Left ventricle myocardium inferior (tissue), 1 donor: Measurements from ENCODE around the gene KCNIP3. TPM values are rescaled to one million over a fixed set of nuclear protein-coding genes. Genes with fewer than 3 reads are reported as not detected.
A peak's percentile ranks its signal among the peaks of the same experiment; 100 is the strongest.

Experiments
- DNase-seq: peaks from one replicate; pipeline ENCODE4 v3.0.0-alpha.2; 2020
- H3K27ac ChIP-seq: fragments of 200-600 bp; replicated peaks from 2 replicates; pipeline ENCODE4 v1.8.0; 2021
- H3K27me3 ChIP-seq: fragments of 200-600 bp; 2 replicates; pipeline ENCODE4 v1.8.0; 2021; ENCODE audit warnings: low read depth
- H3K36me3 ChIP-seq: fragments of 200-600 bp; 2 replicates; pipeline ENCODE4 v1.8.0; 2021
- H3K4me1 ChIP-seq: fragments of 200-600 bp; 2 replicates; pipeline ENCODE4 v1.8.0; 2021
- H3K4me3 ChIP-seq: fragments of 200-600 bp; 2 replicates; pipeline ENCODE4 v1.8.0; 2021; ENCODE audit warnings: mild to moderate bottlenecking, moderate library complexity
- H3K9me3 ChIP-seq: fragments of 200-600 bp; replicated peaks from 2 replicates; pipeline ENCODE4 v1.8.0; 2021
- intact Hi-C: fragments of 100-400 bp; cut with micrococcal nuclease; formaldehyde crosslinking; loops from one replicate; pipeline ENCODE4 v1.11.0; 2022
- total RNA-seq: library from RNA; stranded (reverse); fragmentation: NEBNext Ultra II Directional; extraction: Animal tissue kit (Norgen Biotek cat#: 25700); gene quantifications from one replicate; pipeline ENCODE4 v1.2.1, GENCODE V29; 2021
- TF ChIP-seq, protein P1 (sequence below): fragments of 200-600 bp; IDR thresholded peaks from 2 replicates; pipeline ENCODE4 v1.8.0; 2021; ENCODE audit warnings: antibody characterized with exemption, mild to moderate bottlenecking, borderline replicate concordance
- donor health status: DM: no; HTN: yes; CAD: no; lungs with severe emphysema.

Gene KCNIP3
- total RNA-seq, 1 donor from 2014 or later, result 4.6 TPM

GRCh38 chr2:95331606-95332005, 34.5 kb downstream of the KCNIP3 start:
- TF ChIP-seq, protein P1, sequence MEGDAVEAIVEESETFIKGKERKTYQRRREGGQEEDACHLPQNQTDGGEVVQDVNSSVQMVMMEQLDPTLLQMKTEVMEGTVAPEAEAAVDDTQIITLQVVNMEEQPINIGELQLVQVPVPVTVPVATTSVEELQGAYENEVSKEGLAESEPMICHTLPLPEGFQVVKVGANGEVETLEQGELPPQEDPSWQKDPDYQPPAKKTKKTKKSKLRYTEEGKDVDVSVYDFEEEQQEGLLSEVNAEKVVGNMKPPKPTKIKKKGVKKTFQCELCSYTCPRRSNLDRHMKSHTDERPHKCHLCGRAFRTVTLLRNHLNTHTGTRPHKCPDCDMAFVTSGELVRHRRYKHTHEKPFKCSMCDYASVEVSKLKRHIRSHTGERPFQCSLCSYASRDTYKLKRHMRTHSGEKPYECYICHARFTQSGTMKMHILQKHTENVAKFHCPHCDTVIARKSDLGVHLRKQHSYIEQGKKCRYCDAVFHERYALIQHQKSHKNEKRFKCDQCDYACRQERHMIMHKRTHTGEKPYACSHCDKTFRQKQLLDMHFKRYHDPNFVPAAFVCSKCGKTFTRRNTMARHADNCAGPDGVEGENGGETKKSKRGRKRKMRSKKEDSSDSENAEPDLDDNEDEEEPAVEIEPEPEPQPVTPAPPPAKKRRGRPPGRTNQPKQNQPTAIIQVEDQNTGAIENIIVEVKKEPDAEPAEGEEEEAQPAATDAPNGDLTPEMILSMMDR, result no peak
- H3K27me3 ChIP-seq, result no peaks in the 10 kb centered on the region
- no peak overlapping the region for H3K4me3 ChIP-seq
- no peaks in the 10 kb centered on the region for H3K9me3 ChIP-seq
- DNase-seq, result peak; percentile 2
- peaks cover 6% of the 10 kb centered on the region for H3K4me1 ChIP-seq
- intact Hi-C loops, result no loop called here
- H3K27ac ChIP-seq, result no peak overlapping the region
- no peaks in the 10 kb centered on the region for H3K36me3 ChIP-seq

DNA sequence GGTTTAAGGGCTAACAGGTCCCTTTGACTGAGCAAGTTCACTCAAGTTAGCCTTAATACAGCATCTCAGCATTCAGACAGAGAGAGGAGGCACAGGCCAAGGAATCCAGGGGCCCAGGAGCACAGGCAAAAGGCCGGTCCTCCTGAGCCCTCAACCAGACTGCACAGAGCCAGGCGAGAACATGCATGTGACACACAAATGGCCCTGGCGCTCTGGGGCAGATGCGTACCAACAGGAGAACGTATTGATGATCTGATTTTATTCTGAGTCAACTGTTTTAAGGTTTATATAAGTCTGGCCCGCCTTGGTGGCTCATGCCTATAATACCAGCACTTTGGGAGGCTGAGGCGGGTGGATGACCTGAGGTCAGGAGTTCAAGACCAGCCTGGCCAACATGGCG, 34.9 kb downstream of the KCNIP3 start:
- intact Hi-C loops, result no loop called here
- H3K4me1 ChIP-seq, result peaks cover 6% of the 10 kb centered on the region
- DNase-seq, result peak; percentile 6
- H3K27ac ChIP-seq, result no peak overlapping the region
- H3K9me3 ChIP-seq, result no peaks in the 10 kb centered on the region
- no peaks in the 10 kb centered on the region for H3K36me3 ChIP-seq
- TF ChIP-seq, protein P1, result no peak
- H3K4me3 ChIP-seq, result no peak overlapping the region
- H3K27me3 ChIP-seq, result no peaks in the 10 kb centered on the region

DNA sequence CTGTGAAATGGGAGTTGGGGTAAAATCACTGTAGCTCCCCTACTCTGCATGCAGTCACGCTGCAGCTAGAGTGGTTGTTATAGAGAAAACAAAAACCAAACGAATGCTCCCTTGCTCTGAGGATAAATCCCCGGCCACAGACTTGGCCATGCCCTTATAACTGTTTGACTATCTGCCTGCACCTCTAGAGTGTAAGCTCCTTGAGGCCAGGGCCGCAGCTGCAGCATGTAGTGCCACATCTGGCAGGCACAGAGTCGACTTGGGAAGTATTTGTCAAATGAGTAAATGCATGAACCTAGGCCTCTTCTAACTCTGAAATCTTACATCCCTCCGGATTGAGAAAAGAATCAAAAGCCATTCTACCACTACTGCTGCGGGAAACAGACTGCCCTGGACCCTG, 35.9 kb downstream of the KCNIP3 start:
- no peaks in the 10 kb centered on the region for H3K36me3 ChIP-seq
- H3K27me3 ChIP-seq, result peaks cover 5% of the 10 kb centered on the region
- intact Hi-C loops, result no loop called here
- H3K27ac ChIP-seq, result no peak overlapping the region
- TF ChIP-seq, protein P1, result no peak
- H3K4me1 ChIP-seq, result peaks cover 6% of the 10 kb centered on the region
- DNase-seq, result no peak
- no peaks in the 10 kb centered on the region for H3K9me3 ChIP-seq
- H3K4me3 ChIP-seq, result no peak overlapping the region

GRCh38 chr2:95333888-95334338, 36.8 kb downstream of the KCNIP3 start:
- Histone ChIP-seq H3K4me3 (no peak overlapping the region), H3K36me3 (no peaks in the 10 kb centered on the region), H3K4me1 (peaks cover 6% of the 10 kb centered on the region), H3K27ac (no peak overlapping the region), H3K9me3 (no peaks in the 10 kb centered on the region), H3K27me3 (peaks cover 13% of the 10 kb centered on the region)
- DNase-seq, result peak; percentile 10
- intact Hi-C loops, result no loop called here
- TF ChIP-seq, protein P1, result no peak

DNA sequence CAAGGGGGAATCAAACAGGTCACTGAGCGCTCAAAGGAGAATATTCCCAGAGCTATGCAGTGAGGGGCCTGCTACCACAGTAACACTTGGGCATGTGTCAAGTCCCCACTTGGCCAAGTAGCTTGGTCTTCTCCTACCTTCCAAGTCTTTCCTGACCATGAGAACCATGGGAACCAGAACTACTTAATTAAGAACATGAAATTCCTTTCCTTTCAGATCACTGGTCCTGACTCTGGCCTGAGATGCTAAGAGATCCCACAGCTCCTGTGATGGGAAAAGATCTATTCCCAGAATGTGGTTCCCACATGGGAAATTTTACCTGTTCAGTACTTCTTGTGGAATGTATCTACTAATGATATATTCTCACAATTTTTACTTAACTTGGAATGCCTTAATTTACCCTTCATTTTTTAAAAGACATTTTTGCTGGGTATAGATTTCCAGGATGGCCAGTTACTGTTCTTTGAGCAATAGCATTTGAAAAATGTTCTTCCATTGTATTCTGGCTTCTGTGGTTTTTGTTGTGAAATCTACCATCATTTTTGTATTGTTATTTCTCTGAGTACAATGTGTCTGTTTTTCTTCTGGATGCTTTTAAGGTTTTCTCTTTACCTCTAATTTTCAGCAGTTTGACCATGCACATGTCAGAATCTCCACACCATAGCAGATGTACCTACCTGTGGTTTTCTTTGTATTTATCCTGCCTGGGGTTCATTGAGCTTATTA, 37.9 kb downstream of the KCNIP3 start:
- H3K36me3 ChIP-seq, result no peaks in the 10 kb centered on the region
- H3K4me3 ChIP-seq, result no peak overlapping the region
- DNase-seq, result no peak
- peaks cover 5% of the 10 kb centered on the region for H3K4me1 ChIP-seq
- H3K27ac ChIP-seq, result no peak overlapping the region
- H3K9me3 ChIP-seq, result no peaks in the 10 kb centered on the region
- TF ChIP-seq, protein P1, result no peak
- intact Hi-C loops, result no loop called here
- peaks cover 23% of the 10 kb centered on the region for H3K27me3 ChIP-seq
